Measurements from ENCODE around the gene RNF223. TPM values are rescaled to one million over a fixed set of nuclear protein-coding genes. Genes with fewer than 3 reads are reported as not detected.

The RNF223 gene
- total and polyA plus RNA-seq, 2 of the 13 experiments (the other 11 are each of a cell fraction or from before 2014, with no cell fraction given) = 0.03 TPM; not detected in 1

DNA sequence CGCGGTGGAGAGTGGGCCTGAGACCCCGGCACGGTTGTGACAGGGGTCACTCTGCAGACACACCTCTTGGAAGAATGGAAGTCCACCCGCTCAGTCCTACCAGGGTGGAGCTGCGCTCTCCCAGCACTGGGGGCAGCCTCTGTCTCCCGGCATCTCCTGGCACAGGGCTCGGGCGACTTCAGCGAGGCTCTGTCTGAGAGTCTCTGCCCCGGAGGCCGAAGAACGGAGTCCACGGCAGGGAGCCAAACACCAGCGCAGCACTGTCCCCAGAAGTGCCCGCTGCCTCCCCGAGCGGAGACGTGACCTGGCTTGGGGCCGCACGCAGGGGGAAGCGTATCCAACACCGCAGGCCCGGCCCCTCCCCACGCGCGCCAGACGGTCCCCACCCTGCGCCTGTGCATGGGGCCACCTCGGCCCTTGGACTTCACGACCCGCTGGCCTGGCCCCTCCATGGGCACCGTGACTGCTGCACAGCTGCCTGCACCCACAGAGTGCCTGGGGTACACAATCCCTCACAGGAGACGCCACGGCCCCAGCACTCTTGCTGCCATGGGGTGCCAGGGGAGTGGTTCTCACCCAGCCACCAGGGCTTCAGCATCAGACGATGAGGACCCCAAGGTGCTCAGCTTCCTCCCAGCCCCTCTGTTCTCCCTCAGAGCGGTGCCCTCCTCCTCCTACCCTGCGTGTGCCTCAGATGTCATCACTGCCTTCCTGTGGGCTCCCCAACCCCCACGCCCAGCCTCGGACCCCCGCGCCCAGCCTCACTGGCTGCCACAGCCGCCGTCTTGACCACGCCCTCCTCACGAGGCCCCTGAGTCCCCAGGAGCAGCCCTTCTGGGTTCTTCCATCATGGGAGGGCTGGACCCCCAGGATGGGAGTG lies 14.9 kb upstream of the RNF223 start:
- intact Hi-C loops (cut with micrococcal nuclease; ENCODE audit: unreplicated experiment) (no loop called here), in situ Hi-C loops (cut with HindIII; ENCODE audit: extremely low pct_ligation_motif_present, low pct_unique_long_range_greater_than_20kb) (no loop called here)
- BruUV-seq (replicated peaks) = no TSS peak
- no peaks in the 10 kb centered on the region for H3K79me2 ChIP-seq (ENCODE audit: insufficient read depth, low read length)
- H4K20me1 ChIP-seq (ENCODE audit: insufficient read depth, low read length) = no peaks in the 10 kb centered on the region
- H3K4me3 ChIP-seq (replicated peaks in 1 of 3; ENCODE audit: insufficient read depth in 1 of 3, low read depth in 2 of 3, low read length in 3 of 3) = no peak overlapping the region
- H3K27me3 ChIP-seq (ENCODE audit: control insufficient read depth in 1 of 2, insufficient read depth in 2 of 2, low read length in 2 of 2) = no peaks in the 10 kb centered on the region
- no peak for FAIRE-seq
- H3K36me3 ChIP-seq (replicated peaks in 1 of 2; ENCODE audit: control insufficient read depth in 1 of 2, insufficient read depth in 2 of 2, low read length in 2 of 2) = no peaks in the 10 kb centered on the region
- ChIA-PET POLR2A (no interaction called here), CTCF (ENCODE audit: low intra/inter-chr PET ratio, low total read pairs) (no interaction called here)
- DNase-seq (ENCODE audit: low spot score) = no peak
- WGBS (ENCODE audit: low lambda C conversion rate) = 92% methylated on average over 19 of the region's 46 CpGs
- no peak overlapping the region for H3K27ac ChIP-seq (ENCODE audit: extremely low read length, insufficient read depth, low read length)
- no peak overlapping the region for H2AFZ ChIP-seq (ENCODE audit: low read length)
- no peaks in the 10 kb centered on the region for H3K4me1 ChIP-seq (ENCODE audit: insufficient read depth, low read length)
- H3K4me2 ChIP-seq (ENCODE audit: low read depth, low read length) = no peak overlapping the region
- TF ChIP-seq PHF20 (CRISPR knock-in tag; IDR thresholded peaks at IDR 0.05) (no peak), DR1 (CRISPR knock-in tag; IDR thresholded peaks at IDR 0.05) (no peak), TGIF2 (CRISPR knock-in tag; IDR thresholded peaks at IDR 0.05) (no peak), ZMYM4 (CRISPR knock-in tag; IDR thresholded peaks at IDR 0.05) (no peak), ZNF766 (CRISPR knock-in tag; IDR thresholded peaks at IDR 0.05; ENCODE audit: borderline replicate concordance) (no peak), KDM2A (CRISPR knock-in tag; IDR thresholded peaks at IDR 0.05; ENCODE audit: borderline replicate concordance, low read depth) (no peak)
- TF ChIP-seq, protein P1, sequence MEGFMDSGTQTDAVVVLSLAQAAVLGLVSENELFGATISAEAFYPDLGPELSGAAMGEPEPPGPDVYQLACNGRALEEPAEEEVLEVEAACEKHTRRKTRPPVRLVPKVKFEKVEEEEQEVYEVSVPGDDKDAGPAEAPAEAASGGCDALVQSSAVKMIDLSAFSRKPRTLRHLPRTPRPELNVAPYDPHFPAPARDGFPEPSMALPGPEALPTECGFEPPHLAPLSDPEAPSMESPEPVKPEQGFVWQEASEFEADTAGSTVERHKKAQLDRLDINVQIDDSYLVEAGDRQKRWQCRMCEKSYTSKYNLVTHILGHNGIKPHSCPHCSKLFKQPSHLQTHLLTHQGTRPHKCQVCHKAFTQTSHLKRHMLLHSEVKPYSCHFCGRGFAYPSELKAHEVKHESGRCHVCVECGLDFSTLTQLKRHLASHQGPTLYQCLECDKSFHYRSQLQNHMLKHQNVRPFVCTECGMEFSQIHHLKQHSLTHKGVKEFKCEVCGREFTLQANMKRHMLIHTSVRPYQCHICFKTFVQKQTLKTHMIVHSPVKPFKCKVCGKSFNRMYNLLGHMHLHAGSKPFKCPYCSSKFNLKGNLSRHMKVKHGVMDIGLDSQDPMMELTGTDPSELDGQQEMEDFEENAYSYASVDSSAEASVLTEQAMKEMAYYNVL (CRISPR knock-in tag; IDR thresholded peaks at IDR 0.05; ENCODE audit: borderline replicate concordance) = no peak
- H3K9me3 ChIP-seq (ENCODE audit: low read length) = no peaks in the 10 kb centered on the region
- no peak for ATAC-seq
- no peak overlapping the region for H3K9ac ChIP-seq (ENCODE audit: insufficient read depth, low read depth, low read length)

Data from HepG2 (cell line).